Measurements from ENCODE around the gene CABLES1. TPM values are rescaled to one million over a fixed set of nuclear protein-coding genes. Genes with fewer than 3 reads are reported as not detected.

Gene CABLES1
- total RNA-seq, 1 donor from 2014 or later: 12.7 TPM

GRCh38 chr18:23231340-23232021 is 96.2 kb downstream of the CABLES1 start:
- no peak overlapping the region for H3K27ac Mint-ChIP-seq
- H3K36me3 Mint-ChIP-seq: peaks cover 7% of the 10 kb centered on the region
- no peaks in the 10 kb centered on the region for H3K27me3 Mint-ChIP-seq (ENCODE audit: low read depth)
- H3K9me3 Mint-ChIP-seq: no peaks in the 10 kb centered on the region
- peaks cover 30% of the 10 kb centered on the region for H3K4me1 Mint-ChIP-seq
- no peak overlapping the region for H3K4me3 Mint-ChIP-seq
- no peak for TF ChIP-seq CTCF (IDR thresholded peaks at IDR 0.05; ENCODE audit: unreplicated experiment)
- DNase-seq (ENCODE audit: low spot score in 2 of 2, unreplicated experiment in 2 of 2): no peak

GRCh38 chr18:23232331-23232730 is 97.0 kb downstream of the CABLES1 start:
- peaks cover 7% of the 10 kb centered on the region for H3K36me3 Mint-ChIP-seq
- no peak overlapping the region for H3K27ac Mint-ChIP-seq
- H3K4me3 Mint-ChIP-seq: no peak overlapping the region
- DNase-seq (ENCODE audit: low spot score in 2 of 2, unreplicated experiment in 2 of 2): no peak
- no peak for TF ChIP-seq CTCF (IDR thresholded peaks at IDR 0.05; ENCODE audit: unreplicated experiment)
- no peaks in the 10 kb centered on the region for H3K27me3 Mint-ChIP-seq (ENCODE audit: low read depth)
- peaks cover 22% of the 10 kb centered on the region for H3K4me1 Mint-ChIP-seq
- no peaks in the 10 kb centered on the region for H3K9me3 Mint-ChIP-seq

- TF ChIP-seq CTCF (IDR thresholded peaks at IDR 0.05; ENCODE audit: unreplicated experiment): no peak
- Mint-ChIP-seq H3K27ac (no peak overlapping the region), H3K4me3 (no peak overlapping the region), H3K36me3 (peaks cover 9% of the 10 kb centered on the region), H3K27me3 (ENCODE audit: low read depth) (no peaks in the 10 kb centered on the region), H3K4me1 (peaks cover 16% of the 10 kb centered on the region), H3K9me3 (no peaks in the 10 kb centered on the region)
- no peak for DNase-seq (ENCODE audit: low spot score in 2 of 2, unreplicated experiment in 2 of 2)
Observed at GRCh38 chr18:23234619-23235018, 99.3 kb downstream of the CABLES1 start.

GRCh38 chr18:23235336-23235735 is 100.1 kb downstream of the CABLES1 start:
- H3K27ac Mint-ChIP-seq: no peak overlapping the region
- H3K9me3 Mint-ChIP-seq: no peaks in the 10 kb centered on the region
- no peaks in the 10 kb centered on the region for H3K27me3 Mint-ChIP-seq (ENCODE audit: low read depth)
- H3K36me3 Mint-ChIP-seq: peaks cover 9% of the 10 kb centered on the region
- DNase-seq (ENCODE audit: low spot score in 2 of 2, unreplicated experiment in 2 of 2): no peak
- TF ChIP-seq CTCF (IDR thresholded peaks at IDR 0.05; ENCODE audit: unreplicated experiment): no peak
- no peak overlapping the region for H3K4me3 Mint-ChIP-seq
- peaks cover 14% of the 10 kb centered on the region for H3K4me1 Mint-ChIP-seq

- Mint-ChIP-seq H3K4me1 (peaks cover 14% of the 10 kb centered on the region), H3K36me3 (peaks cover 9% of the 10 kb centered on the region), H3K4me3 (no peak overlapping the region), H3K9me3 (no peaks in the 10 kb centered on the region), H3K27me3 (ENCODE audit: low read depth) (no peaks in the 10 kb centered on the region), H3K27ac (no peak overlapping the region)
- no peak for TF ChIP-seq CTCF (IDR thresholded peaks at IDR 0.05; ENCODE audit: unreplicated experiment)
- DNase-seq (ENCODE audit: low spot score in 2 of 2, unreplicated experiment in 2 of 2): no peak
Observed at GRCh38 chr18:23235860-23236259, 100.6 kb downstream of the CABLES1 start.

Measured in mesothelial cell of epicardium (in vitro differentiated cells).